Measurements from ENCODE around the gene HS3ST3A1. TPM values are rescaled to one million over a fixed set of nuclear protein-coding genes. Genes with fewer than 3 reads are reported as not detected.
A peak's percentile ranks its signal among the peaks of the same experiment; 100 is the strongest.

The HS3ST3A1 gene
- total RNA-seq, 6 experiments from 2014 or later: 4.0 to 10.1 (median 5.1) TPM

- Histone ChIP-seq H3K36me3 (no peaks in the 10 kb centered on the region), H3K4me3 (no peak overlapping the region), H3K4me1 (peaks cover 0 to 19% (median 0%) of the 10 kb centered on the region in 4 donors), H3K9me3 (no peaks in the 10 kb centered on the region), H3K27ac (no peak overlapping the region), H3K27me3 (no peaks in the 10 kb centered on the region)
- 10% methylated on average over 3 of the region's 3 CpGs for WGBS (ENCODE audit: insufficient coverage, low coverage, low lambda C conversion rate, missing lambda C conversion rate)
- no peak for DNase-seq
- intact Hi-C loops (cut with DNase I): no loop called here
- TF ChIP-seq POLR2A (IDR thresholded peaks at IDR 0.05) (no peak), CTCF (IDR thresholded peaks at IDR 0.05) (peak; percentile 62 to 69 (median 68))
- peak; percentile 53 to 66 (median 61) for ATAC-seq
Observed at GRCh38 chr17:13597723-13598347, 3.9 kb downstream of the HS3ST3A1 start.

GRCh38 chr17:13596241-13596923, 5.3 kb downstream of the HS3ST3A1 start:
- no peaks in the 10 kb centered on the region for H3K9me3 ChIP-seq
- intact Hi-C loops (cut with DNase I): no loop called here
- DNase-seq (no peak), ATAC-seq (no peak)
- no peak overlapping the region for H3K27ac ChIP-seq
- TF ChIP-seq POLR2A (IDR thresholded peaks at IDR 0.05): no peak
- TF ChIP-seq CTCF (IDR thresholded peaks at IDR 0.05): no peak
- 62% methylated on average over 8 of the region's 13 CpGs for WGBS (ENCODE audit: insufficient coverage, low coverage, low lambda C conversion rate, missing lambda C conversion rate)
- H3K4me3 ChIP-seq: no peak overlapping the region
- no peaks in the 10 kb centered on the region for H3K36me3 ChIP-seq
- H3K27me3 ChIP-seq: no peaks in the 10 kb centered on the region
- peaks cover 0 to 11% (median 0%) of the 10 kb centered on the region in 4 donors for H3K4me1 ChIP-seq

- 55% methylated on average over 6 of the region's 6 CpGs for WGBS (ENCODE audit: insufficient coverage, low coverage, low lambda C conversion rate, missing lambda C conversion rate)
- H3K27ac ChIP-seq: no peak overlapping the region
- no peaks in the 10 kb centered on the region for H3K27me3 ChIP-seq
- TF ChIP-seq POLR2A (IDR thresholded peaks at IDR 0.05): no peak
- no peak for TF ChIP-seq CTCF (IDR thresholded peaks at IDR 0.05)
- H3K9me3 ChIP-seq: no peaks in the 10 kb centered on the region
- DNase-seq: no peak
- peaks cover 0 to 2% (median 0%) of the 10 kb centered on the region in 4 donors for H3K4me1 ChIP-seq
- no peak overlapping the region for H3K4me3 ChIP-seq
- no peaks in the 10 kb centered on the region for H3K36me3 ChIP-seq
- intact Hi-C loops (cut with DNase I): no loop called here
- no peak for ATAC-seq
Observed at GRCh38 chr17:13595599-13595899, 6.2 kb downstream of the HS3ST3A1 start.

- peak; percentile 56 to 85 (median 60) for DNase-seq
- TF ChIP-seq POLR2A (IDR thresholded peaks at IDR 0.05) (no peak), CTCF (IDR thresholded peaks at IDR 0.05) (peak; percentile 80 to 95 (median 94))
- peak; percentile 86 to 93 (median 89) for ATAC-seq
- Histone ChIP-seq H3K36me3 (no peaks in the 10 kb centered on the region), H3K4me3 (no peak overlapping the region), H3K27me3 (no peaks in the 10 kb centered on the region), H3K9me3 (no peaks in the 10 kb centered on the region), H3K4me1 (no peaks in the 10 kb centered on the region), H3K27ac (no peak overlapping the region)
- intact Hi-C loops (cut with DNase I): no loop called here
- 10% methylated on average over 10 of the region's 10 CpGs for WGBS (ENCODE audit: insufficient coverage, low coverage, low lambda C conversion rate, missing lambda C conversion rate)
Observed at GRCh38 chr17:13594762-13595598, 6.7 kb downstream of the HS3ST3A1 start.
